Hepatocyte (in vitro differentiated cells): ENCODE measurements around the gene SEC16B.

Experiments
- EZH2 ChIP-seq: fragments of 200-600 bp; sonication (generic); IDR thresholded peaks from 2 replicates; pipeline ENCODE4 v1.6.1; 2016; ENCODE audit warnings: antibody characterized with exemption, mild to moderate bottlenecking, borderline replicate concordance
- TF ChIP-seq, protein P1 (sequence below): fragments of 200-600 bp; sonication (generic); IDR thresholded peaks from 2 replicates; pipeline ENCODE4 v1.5.1; 2016; ENCODE audit warnings: antibody characterized with exemption, mild to moderate bottlenecking; ENCODE audit not compliant: poor library complexity

- TF ChIP-seq EZH2: no peak
- TF ChIP-seq, protein P1, sequence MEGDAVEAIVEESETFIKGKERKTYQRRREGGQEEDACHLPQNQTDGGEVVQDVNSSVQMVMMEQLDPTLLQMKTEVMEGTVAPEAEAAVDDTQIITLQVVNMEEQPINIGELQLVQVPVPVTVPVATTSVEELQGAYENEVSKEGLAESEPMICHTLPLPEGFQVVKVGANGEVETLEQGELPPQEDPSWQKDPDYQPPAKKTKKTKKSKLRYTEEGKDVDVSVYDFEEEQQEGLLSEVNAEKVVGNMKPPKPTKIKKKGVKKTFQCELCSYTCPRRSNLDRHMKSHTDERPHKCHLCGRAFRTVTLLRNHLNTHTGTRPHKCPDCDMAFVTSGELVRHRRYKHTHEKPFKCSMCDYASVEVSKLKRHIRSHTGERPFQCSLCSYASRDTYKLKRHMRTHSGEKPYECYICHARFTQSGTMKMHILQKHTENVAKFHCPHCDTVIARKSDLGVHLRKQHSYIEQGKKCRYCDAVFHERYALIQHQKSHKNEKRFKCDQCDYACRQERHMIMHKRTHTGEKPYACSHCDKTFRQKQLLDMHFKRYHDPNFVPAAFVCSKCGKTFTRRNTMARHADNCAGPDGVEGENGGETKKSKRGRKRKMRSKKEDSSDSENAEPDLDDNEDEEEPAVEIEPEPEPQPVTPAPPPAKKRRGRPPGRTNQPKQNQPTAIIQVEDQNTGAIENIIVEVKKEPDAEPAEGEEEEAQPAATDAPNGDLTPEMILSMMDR: no peak
Measured at GRCh38 chr1:177978530-177978929, 8.7 kb upstream of the SEC16B start.
